ENCODE results near the gene ZNF524.
A peak's percentile ranks its signal among the peaks of the same experiment; 100 is the strongest.

The ZNF524 gene

DNA sequence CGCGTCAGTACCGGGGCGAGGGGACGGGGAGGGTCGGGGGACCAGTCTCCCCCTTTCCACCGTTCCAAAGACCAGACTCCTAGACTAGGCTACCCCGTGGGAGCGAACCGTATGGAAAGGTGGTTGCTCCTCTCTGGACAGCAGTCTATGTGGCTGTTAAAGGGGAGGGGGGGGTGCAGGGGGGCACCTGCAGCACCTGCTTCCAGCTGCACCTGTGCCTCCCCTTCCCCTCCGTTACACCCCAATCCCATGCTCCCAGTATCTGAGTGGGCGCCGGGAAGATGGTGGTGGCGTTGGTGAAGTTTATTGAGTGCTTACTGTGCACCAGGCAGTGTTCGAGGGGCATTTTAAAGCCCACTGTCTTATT is 557 bp downstream of the ZNF524 start:
- peak overlapping the region; percentile 99 for H3K27ac ChIP-seq
- TF ChIP-seq, protein P1, sequence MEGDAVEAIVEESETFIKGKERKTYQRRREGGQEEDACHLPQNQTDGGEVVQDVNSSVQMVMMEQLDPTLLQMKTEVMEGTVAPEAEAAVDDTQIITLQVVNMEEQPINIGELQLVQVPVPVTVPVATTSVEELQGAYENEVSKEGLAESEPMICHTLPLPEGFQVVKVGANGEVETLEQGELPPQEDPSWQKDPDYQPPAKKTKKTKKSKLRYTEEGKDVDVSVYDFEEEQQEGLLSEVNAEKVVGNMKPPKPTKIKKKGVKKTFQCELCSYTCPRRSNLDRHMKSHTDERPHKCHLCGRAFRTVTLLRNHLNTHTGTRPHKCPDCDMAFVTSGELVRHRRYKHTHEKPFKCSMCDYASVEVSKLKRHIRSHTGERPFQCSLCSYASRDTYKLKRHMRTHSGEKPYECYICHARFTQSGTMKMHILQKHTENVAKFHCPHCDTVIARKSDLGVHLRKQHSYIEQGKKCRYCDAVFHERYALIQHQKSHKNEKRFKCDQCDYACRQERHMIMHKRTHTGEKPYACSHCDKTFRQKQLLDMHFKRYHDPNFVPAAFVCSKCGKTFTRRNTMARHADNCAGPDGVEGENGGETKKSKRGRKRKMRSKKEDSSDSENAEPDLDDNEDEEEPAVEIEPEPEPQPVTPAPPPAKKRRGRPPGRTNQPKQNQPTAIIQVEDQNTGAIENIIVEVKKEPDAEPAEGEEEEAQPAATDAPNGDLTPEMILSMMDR (conservative IDR thresholded peaks at IDR 0.05), result no peak

DNA sequence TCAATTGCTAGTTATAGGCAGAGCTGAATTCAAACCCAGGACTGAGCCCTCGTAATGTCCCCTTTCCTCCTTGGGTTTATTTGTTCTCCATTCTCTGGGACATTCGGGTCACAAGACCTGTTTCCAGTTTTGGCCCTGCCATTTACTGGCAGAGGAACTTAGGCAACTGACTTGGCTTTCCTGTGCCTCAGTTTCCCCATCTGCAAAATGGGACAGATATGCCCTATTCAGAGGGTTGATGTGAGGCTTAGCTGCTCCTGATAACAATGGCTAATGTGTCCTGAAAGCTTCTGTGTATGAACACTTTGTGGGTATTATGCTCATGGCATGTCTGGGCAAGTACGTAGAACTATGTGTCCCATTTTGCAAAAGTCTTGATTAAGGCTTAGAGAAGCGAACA is 996 bp downstream of the ZNF524 start:
- peak overlapping the region; percentile 99 for H3K27ac ChIP-seq
- TF ChIP-seq, protein P1 (conservative IDR thresholded peaks at IDR 0.05), result no peak

DNA sequence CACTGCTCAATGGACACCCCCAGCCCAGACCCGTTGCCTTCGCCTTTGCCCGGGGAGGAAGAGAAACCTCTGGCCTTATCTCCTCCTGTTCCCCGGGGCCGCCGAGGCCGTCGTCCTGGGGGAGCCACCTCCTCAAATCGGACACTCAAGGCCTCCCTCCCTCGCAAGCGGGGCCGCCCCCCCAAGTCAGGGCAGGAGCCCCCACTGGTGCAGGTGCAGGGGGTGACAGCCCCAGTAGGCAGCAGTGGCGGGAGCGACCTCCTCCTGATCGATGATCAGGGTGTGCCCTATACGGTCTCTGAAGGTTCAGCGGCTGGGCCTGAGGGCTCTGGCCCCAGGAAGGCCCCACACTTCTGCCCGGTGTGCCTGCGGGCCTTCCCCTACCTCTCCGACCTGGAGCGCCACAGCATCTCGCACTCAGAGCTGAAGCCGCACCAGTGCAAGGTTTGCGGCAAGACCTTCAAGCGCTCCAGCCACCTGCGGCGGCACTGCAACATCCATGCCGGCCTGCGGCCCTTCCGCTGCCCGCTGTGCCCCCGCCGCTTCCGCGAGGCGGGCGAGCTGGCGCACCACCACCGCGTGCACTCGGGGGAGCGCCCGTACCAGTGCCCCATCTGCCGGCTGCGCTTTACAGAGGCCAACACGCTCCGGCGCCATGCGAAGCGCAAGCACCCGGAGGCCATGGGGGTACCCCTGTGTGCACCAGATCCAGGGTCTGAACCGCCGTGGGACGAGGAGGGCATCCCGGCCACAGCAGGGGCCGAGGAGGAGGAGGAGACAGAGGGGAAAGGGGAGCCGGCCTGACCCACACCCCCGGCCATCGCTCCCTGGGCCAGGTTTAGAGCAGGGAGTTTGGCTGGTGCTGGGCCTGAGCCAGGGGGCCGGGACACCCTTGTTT is 2.3 kb downstream of the ZNF524 start:
- TF ChIP-seq, protein P1 (conservative IDR thresholded peaks at IDR 0.05), result no peak
- H3K27ac ChIP-seq, result no peak overlapping the region

DNA sequence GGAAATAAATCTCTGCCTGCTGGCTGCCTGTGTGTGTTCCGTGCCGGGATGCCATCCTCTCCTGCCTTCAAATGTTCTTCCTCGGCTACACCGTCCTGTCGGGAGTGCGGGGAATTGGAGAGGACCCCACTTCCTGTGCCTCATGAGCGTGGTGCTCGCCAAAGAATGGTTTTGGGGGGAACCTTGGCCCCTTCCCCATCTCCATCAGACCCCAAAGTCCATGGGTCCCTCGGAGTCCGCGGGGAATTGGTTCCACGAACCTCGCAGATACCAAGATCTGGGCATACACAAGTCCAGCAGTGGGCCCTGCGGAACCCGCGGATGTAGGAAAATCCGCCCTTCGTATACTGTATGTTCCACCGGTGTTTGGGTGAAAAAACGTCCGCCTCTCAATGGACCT is 3.0 kb downstream of the ZNF524 start:
- TF ChIP-seq, protein P1 (conservative IDR thresholded peaks at IDR 0.05), result no peak
- no peak overlapping the region for H3K27ac ChIP-seq

DNA sequence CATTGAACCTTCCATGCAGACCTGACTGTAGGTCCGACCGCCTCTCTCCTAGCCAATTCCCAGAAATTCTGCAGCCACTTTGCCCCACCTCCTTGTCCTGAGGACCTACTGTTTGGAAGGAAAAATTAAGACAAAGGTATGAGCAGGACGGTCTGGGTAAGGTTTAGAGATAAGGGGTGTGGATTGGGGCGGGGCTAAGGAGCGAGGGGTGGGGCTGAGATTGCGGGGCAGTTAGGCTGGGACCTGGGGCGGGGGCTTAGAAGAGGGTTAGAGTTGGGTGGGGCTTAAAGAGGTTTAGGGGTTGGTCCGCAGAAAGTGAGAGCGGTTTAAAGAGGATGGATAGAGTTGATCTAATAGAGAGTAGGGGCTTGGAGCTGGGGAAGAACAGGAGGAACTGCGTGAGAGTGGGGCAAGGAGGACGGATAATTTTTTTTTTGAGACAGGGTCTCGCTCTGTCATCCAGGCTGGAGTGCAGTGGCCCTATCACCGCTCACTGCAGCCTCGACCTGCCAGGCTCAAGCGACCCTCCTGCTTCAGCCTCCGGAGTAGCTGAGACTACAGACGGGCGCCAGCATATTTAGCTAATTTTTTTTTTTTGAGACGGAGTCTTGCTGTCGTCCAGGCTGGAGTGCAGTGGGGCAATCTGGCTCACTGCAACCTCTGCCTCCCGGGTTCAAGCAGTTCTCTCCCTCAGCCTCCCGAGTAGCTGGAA is 3.6 kb downstream of the ZNF524 start:
- TF ChIP-seq, protein P1 (conservative IDR thresholded peaks at IDR 0.05), result no peak
- peak overlapping the region; percentile 95 for H3K27ac ChIP-seq

DNA sequence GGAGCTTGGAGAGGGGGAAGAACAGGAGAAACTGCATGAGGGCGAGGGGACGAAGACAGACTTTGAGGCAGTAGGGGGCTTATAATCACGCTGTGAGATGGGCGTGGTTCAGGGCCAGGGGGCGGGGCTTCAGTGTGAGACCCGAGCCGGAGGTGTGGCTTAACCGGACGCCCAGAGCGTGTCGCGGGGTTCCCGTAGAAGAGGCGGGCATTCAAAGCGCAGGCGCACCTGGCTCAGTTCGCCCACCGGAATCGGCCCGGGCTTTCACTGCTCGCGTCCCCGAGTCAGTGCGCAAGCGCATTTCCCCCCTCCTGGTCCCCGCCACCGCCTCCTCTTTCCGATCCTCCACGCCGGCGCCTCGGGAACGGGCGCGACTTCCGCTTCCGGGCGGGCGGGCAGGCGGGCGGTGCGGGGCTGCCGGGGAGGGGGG is 5.1 kb downstream of the ZNF524 start:
- TF ChIP-seq, protein P1 (conservative IDR thresholded peaks at IDR 0.05), result no peak
- H3K27ac ChIP-seq, result peak overlapping the region; percentile 95

DNA sequence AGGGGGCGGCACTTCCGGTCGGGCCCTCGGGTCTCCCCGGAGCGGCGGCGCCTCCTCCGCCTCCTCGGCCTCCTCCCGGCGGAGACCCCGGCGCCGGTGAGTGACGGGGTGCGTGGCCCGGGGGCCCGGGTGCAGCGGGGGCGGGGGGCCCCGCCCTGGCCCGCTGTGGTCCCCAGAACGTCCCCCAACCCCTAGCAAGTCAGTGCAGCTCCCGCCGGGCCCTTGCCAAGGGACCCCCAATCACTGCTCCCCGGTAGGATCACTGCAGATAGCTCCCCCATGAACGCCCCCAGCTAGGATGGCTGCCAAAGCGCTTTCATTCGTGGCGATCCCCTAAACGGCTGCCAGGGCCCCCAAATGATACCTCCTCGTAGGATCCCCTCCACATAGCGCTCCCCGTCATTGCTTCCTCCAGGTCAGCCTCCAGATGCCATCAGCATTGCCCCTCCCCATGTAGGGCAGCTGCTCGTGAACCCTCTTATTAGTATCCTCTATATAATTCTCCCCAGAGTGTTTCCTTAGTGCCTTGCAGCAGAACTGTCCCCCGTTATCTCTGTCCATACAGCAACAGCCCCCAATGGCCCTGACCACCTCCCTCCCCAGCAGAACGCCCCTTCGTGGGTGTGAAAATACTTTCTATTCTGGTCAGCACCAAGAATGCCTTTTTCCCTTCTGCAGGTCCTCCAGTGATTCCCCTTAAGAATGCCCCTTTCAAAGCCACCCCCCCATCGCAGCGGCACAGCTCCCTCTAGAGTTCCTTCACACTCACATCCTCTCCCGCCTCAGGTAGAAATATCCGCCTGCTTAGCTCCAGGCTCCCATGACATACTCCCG is 5.8 kb downstream of the ZNF524 start, which contains the start of gene ZNF865:
Gene ZNF865, plus strand, starts transcription at position 11 of the 834 bp plus-strand sequence. CDS start 7,972 bp downstream, outside the sequence.
- TF ChIP-seq, protein P1 (conservative IDR thresholded peaks at IDR 0.05), result peak; percentile 92
- H3K27ac ChIP-seq, result peak within 1 kb of the TSS; percentile 95

Measured in VCaP (cell line).